BLaER1 (cell line): ENCODE measurements around the gene CFAP20DC.
"Not testable (repeated sequence)": the region's sequence is repeated elsewhere in the genome, so short reads cannot be mapped to it uniquely, and the experiment has no call there.

Experiments
- H3K27ac ChIP-seq: shearing (Covaris generic); formaldehyde crosslinking; 2 replicates; pipeline ENCODE4 v1.8.1; 2022
- H3K27me3 ChIP-seq: shearing (Covaris generic); formaldehyde crosslinking; 2 replicates; pipeline ENCODE4 v1.8.1; 2022
- H3K36me3 ChIP-seq: shearing (Covaris generic); formaldehyde crosslinking; 2 replicates; pipeline ENCODE4 v1.8.1; 2022
- H3K4me1 ChIP-seq: shearing (Covaris generic); formaldehyde crosslinking; 2 replicates; pipeline ENCODE4 v1.8.1; 2022
- H3K4me2 ChIP-seq: shearing (Covaris generic); formaldehyde crosslinking; 2 replicates; pipeline ENCODE4 v1.8.1; 2022
- H3K4me3 ChIP-seq: shearing (Covaris generic); formaldehyde crosslinking; 2 replicates; pipeline ENCODE4 v1.8.1; 2022
- H3K9ac ChIP-seq: shearing (Covaris generic); formaldehyde crosslinking; 2 replicates; pipeline ENCODE4 v1.8.1; 2022
- H3K9me3 ChIP-seq: shearing (Covaris generic); formaldehyde crosslinking; 2 replicates; pipeline ENCODE4 v1.8.1; 2022
- H4K20me1 ChIP-seq: shearing (Covaris generic); formaldehyde crosslinking; 2 replicates; pipeline ENCODE4 v1.8.1; 2022
- Cebpa-rat ChIP-seq: shearing (Covaris generic); IDR thresholded peaks from 2 replicates; pipeline ENCODE4 v1.8.1; 2022

The CFAP20DC gene

GRCh38 chr3:58946875-58947274, 103.0 kb downstream of the CFAP20DC start:
- Histone ChIP-seq H3K4me3 (0 out of 2 replicates have a peak overlapping the region, but pooled peaks have one; percentile 13), H3K27ac (no peak overlapping the region), H3K4me2 (no peak overlapping the region), H3K9ac (no peak overlapping the region), H4K20me1 (no peaks in the 10 kb centered on the region), H3K4me1 (peaks cover 3% of the 10 kb centered on the region; the same call in 1 of the 2 replicates), H3K27me3 (no peaks in the 10 kb centered on the region), H3K36me3 (peaks cover 53% of the 10 kb centered on the region), H3K9me3 (peaks cover 79% of the 10 kb centered on the region)
- no peak for TF ChIP-seq Cebpa-rat

GRCh38 chr3:58938057-58938456, 111.8 kb downstream of the CFAP20DC start:
- no peaks in the 10 kb centered on the region for H3K27me3 ChIP-seq
- TF ChIP-seq Cebpa-rat: no peak

DNA sequence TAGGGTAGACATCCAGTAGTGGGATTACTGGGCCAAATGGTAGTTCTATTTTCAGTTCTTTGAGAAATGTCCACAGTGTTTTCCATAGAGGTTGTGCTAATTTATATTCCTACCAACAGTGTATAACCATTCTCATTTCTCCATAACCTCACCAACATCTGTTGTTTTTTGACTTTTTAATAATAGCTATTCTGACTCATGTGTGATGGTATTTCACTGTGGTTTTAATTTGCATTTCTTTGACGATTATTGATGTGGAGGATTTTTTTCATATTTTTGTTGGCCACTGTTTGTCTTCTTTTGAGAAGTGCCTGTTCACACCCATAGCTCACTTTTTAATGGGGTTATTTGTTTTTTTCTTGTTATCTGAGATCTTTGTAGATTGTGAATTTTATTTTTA, 125.2 kb downstream of the CFAP20DC start:
- H3K9ac ChIP-seq: no peak overlapping the region
- peaks cover 66% of the 10 kb centered on the region for H3K9me3 ChIP-seq
- H4K20me1 ChIP-seq: no peaks in the 10 kb centered on the region
- H3K27ac ChIP-seq: no peak overlapping the region
- H3K4me1 ChIP-seq: no peaks in the 10 kb centered on the region
- H3K27me3 ChIP-seq: no peaks in the 10 kb centered on the region
- no peak overlapping the region for H3K4me3 ChIP-seq
- H3K4me2 ChIP-seq: no peak overlapping the region
- TF ChIP-seq Cebpa-rat: no peak
- peaks cover 56% of the 10 kb centered on the region for H3K36me3 ChIP-seq

More at GRCh38 chr3:58938057-58938456, 111.8 kb downstream of the CFAP20DC start:
- Histone ChIP-seq H3K27ac (no peak overlapping the region), H3K4me1 (no peaks in the 10 kb centered on the region), H3K9ac (no peak overlapping the region), H3K4me2 (no peak overlapping the region), H3K36me3 (peaks cover 22% of the 10 kb centered on the region), H3K9me3 (peaks cover 47% of the 10 kb centered on the region), H3K4me3 (no peak overlapping the region), H4K20me1 (no peaks in the 10 kb centered on the region)

DNA sequence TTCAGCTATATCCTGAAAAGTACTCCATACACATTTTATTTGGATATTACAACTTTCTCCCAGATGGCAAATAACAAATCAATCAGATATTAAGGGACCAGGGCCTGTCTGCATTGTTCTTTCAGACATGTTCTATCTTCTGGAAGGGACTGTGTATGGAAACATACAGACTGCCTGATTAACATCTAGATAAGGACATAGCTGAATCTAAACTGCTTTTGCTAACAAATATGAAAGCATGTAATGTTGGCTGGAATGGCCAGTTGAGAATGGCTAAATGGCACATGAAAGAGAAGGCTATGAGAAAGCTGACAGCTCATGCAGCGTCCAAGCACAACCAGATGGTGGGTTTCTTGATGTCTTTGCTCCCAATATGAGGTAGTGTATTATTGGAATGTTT, 149.4 kb downstream of the CFAP20DC start:
- H3K4me3 ChIP-seq: no peak overlapping the region
- H3K9me3 ChIP-seq: peaks cover 64% of the 10 kb centered on the region
- H3K27me3 ChIP-seq: no peaks in the 10 kb centered on the region
- no peaks in the 10 kb centered on the region for H4K20me1 ChIP-seq
- no peak overlapping the region for H3K9ac ChIP-seq
- H3K4me1 ChIP-seq: peaks cover 40% of the 10 kb centered on the region
- peak overlapping the region; percentile 71 for H3K27ac ChIP-seq
- peak overlapping the region; percentile 81 for H3K4me2 ChIP-seq
- TF ChIP-seq Cebpa-rat: no peak
- peaks cover 54% of the 10 kb centered on the region for H3K36me3 ChIP-seq

DNA sequence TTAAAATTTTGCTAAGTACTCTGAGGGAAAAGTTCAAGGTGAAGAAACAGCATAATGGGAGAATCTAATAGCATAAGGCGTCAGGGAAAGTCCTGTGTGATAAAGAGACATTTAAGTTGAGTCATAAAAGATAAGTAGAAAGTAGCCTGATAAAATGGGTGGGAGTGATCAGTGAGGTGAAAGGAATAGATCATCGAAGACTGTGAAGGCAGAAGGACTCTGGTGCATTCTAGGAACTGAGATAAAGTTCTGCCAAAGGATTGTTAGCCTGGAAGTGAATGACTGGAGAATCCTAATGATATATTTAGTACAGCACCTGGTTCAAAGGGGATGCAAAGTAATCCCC, 149.9 kb downstream of the CFAP20DC start:
- Histone ChIP-seq H3K27ac (peak overlapping the region; percentile 71), H3K27me3 (no peaks in the 10 kb centered on the region), H3K4me3 (0 out of 2 replicates have a peak overlapping the region, but pooled peaks have one; percentile 1), H3K9me3 (peaks cover 66% of the 10 kb centered on the region), H3K4me1 (peaks cover 40% of the 10 kb centered on the region), H3K4me2 (peak overlapping the region; percentile 81), H4K20me1 (no peaks in the 10 kb centered on the region), H3K36me3 (peaks cover 56% of the 10 kb centered on the region), H3K9ac (peak overlapping the region; percentile 31; the same call in 1 of the 2 replicates)
- TF ChIP-seq Cebpa-rat: no peak

- Histone ChIP-seq H3K4me2 (peak overlapping the region; percentile 81), H4K20me1 (no peaks in the 10 kb centered on the region), H3K4me1 (peaks cover 40% of the 10 kb centered on the region), H3K27me3 (no peaks in the 10 kb centered on the region), H3K4me3 (0 out of 2 replicates have a peak overlapping the region, but pooled peaks have one; percentile 1), H3K27ac (peak overlapping the region; percentile 71), H3K9ac (peak overlapping the region; percentile 31), H3K9me3 (peaks cover 66% of the 10 kb centered on the region), H3K36me3 (peaks cover 56% of the 10 kb centered on the region)
- TF ChIP-seq Cebpa-rat: no peak
Observed at GRCh38 chr3:58899159-58899952, 150.5 kb downstream of the CFAP20DC start.

- H3K36me3 ChIP-seq: peaks cover 56% of the 10 kb centered on the region
- H3K27ac ChIP-seq: peak overlapping the region; percentile 71
- peak overlapping the region; percentile 81 for H3K4me2 ChIP-seq
- H3K9ac ChIP-seq: peak overlapping the region; percentile 31; the same call in 1 of the 2 replicates
- TF ChIP-seq Cebpa-rat: no peak
- H3K9me3 ChIP-seq: peaks cover 66% of the 10 kb centered on the region
- H3K4me3 ChIP-seq: 0 out of 2 replicates have a peak overlapping the region, but pooled peaks have one; percentile 1
- H4K20me1 ChIP-seq: no peaks in the 10 kb centered on the region
- peaks cover 40% of the 10 kb centered on the region for H3K4me1 ChIP-seq
- H3K27me3 ChIP-seq: no peaks in the 10 kb centered on the region
Observed at GRCh38 chr3:58898513-58898912, 151.3 kb downstream of the CFAP20DC start.

GRCh38 chr3:58897646-58898045, 152.2 kb downstream of the CFAP20DC start:
- Histone ChIP-seq H3K4me3 (no peak overlapping the region), H3K9me3 (peaks cover 69% of the 10 kb centered on the region), H3K36me3 (peaks cover 58% of the 10 kb centered on the region), H4K20me1 (no peaks in the 10 kb centered on the region), H3K9ac (no peak overlapping the region), H3K27ac (no peak overlapping the region), H3K27me3 (no peaks in the 10 kb centered on the region), H3K4me1 (peaks cover 40% of the 10 kb centered on the region), H3K4me2 (peak overlapping the region; percentile 32)
- TF ChIP-seq Cebpa-rat: no peak

GRCh38 chr3:58895678-58896077, 154.1 kb downstream of the CFAP20DC start:
- not testable (repeated sequence) for H3K27me3 ChIP-seq, H3K4me2 ChIP-seq, H3K4me3 ChIP-seq, H3K27ac ChIP-seq, H4K20me1 ChIP-seq, H3K9ac ChIP-seq
- Histone ChIP-seq H3K9me3 (peaks cover 74% of the 10 kb centered on the region), H3K4me1 (peaks cover 39% of the 10 kb centered on the region), H3K36me3 (peaks cover 52% of the 10 kb centered on the region)

DNA sequence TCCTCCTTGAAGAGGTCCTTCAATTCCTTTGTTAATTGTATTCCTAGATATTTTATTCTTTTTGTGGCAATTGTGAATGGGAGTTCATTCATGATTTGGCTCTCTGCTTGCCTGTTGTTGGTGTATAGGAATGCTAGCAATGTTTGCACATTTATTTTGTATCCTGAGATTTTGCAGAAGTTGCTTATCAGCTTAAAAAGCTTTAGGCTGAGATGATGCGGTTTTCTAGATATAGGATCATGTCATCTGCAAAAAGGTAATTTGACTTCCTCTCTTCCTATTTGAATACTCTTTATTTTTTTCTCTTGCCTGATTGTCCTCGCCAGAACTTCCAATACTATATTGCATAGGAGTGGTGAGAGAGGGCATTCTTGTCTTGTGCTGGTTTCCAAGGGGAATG, 157.3 kb downstream of the CFAP20DC start:
- H4K20me1 ChIP-seq: not testable (repeated sequence)

More for the DNA sequence above, 157.3 kb downstream of the CFAP20DC start:
- H3K27ac ChIP-seq, H3K9ac ChIP-seq, H3K4me2 ChIP-seq, H3K4me1 ChIP-seq, H3K4me3 ChIP-seq, H3K27me3 ChIP-seq: not testable (repeated sequence)
- Histone ChIP-seq H3K9me3 (peaks cover 67% of the 10 kb centered on the region), H3K36me3 (peaks cover 42% of the 10 kb centered on the region)
